ENCODE measurements around the gene RARB.

The RARB gene

DNA sequence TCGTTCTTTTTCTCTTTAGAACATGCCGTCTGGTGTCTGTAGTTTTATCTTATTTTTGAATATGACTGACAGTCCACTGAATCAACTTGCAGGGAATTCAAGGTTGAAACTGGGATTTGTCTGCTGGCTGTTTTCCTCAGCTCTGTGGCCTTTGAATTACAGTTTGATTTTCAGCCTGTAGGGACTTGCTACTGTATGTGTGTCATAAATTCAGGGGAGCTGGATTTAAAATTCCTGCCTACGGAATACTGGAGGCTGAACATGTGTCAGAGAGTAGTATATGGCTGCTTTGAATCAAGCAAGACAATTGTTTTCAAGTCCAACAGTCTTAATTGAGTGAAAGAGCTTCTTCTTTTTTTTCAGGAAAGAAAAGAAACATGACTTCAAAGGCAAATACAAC is 33.9 kb downstream of the RARB start:
- H3K27me3 ChIP-seq (ENCODE audit: low read depth, low read length): no peaks in the 10 kb centered on the region
- H3K4me2 ChIP-seq (ENCODE audit: low read length): no peak overlapping the region
- no peaks in the 10 kb centered on the region for H4K20me1 ChIP-seq (ENCODE audit: insufficient read depth, low read length)
- no peak overlapping the region for H3K27ac ChIP-seq (ENCODE audit: low read length)
- H3K4me3 ChIP-seq (ENCODE audit: low read length): no peak overlapping the region
- H3K9ac ChIP-seq (ENCODE audit: low read length): no peak overlapping the region
- peaks cover 8% of the 10 kb centered on the region; the same call in 1 of the 2 replicates for H3K4me1 ChIP-seq (ENCODE audit: low read length)
- TF ChIP-seq EZH2phosphoT487 (IDR thresholded peaks at IDR 0.05; ENCODE audit: low read depth): no peak
- TF ChIP-seq, protein P1, sequence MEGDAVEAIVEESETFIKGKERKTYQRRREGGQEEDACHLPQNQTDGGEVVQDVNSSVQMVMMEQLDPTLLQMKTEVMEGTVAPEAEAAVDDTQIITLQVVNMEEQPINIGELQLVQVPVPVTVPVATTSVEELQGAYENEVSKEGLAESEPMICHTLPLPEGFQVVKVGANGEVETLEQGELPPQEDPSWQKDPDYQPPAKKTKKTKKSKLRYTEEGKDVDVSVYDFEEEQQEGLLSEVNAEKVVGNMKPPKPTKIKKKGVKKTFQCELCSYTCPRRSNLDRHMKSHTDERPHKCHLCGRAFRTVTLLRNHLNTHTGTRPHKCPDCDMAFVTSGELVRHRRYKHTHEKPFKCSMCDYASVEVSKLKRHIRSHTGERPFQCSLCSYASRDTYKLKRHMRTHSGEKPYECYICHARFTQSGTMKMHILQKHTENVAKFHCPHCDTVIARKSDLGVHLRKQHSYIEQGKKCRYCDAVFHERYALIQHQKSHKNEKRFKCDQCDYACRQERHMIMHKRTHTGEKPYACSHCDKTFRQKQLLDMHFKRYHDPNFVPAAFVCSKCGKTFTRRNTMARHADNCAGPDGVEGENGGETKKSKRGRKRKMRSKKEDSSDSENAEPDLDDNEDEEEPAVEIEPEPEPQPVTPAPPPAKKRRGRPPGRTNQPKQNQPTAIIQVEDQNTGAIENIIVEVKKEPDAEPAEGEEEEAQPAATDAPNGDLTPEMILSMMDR (IDR thresholded peaks at IDR 0.05; ENCODE audit: low read depth, low read length): no peak
- H3K36me3 ChIP-seq (replicated peaks; ENCODE audit: low read depth, low read length): no peaks in the 10 kb centered on the region
- no peaks in the 10 kb centered on the region for H3K79me2 ChIP-seq (ENCODE audit: low read length)
- no peak overlapping the region for H2AFZ ChIP-seq (ENCODE audit: low read depth, low read length)
- no peaks in the 10 kb centered on the region for H3K9me3 ChIP-seq (ENCODE audit: insufficient read depth, low read length)

DNA sequence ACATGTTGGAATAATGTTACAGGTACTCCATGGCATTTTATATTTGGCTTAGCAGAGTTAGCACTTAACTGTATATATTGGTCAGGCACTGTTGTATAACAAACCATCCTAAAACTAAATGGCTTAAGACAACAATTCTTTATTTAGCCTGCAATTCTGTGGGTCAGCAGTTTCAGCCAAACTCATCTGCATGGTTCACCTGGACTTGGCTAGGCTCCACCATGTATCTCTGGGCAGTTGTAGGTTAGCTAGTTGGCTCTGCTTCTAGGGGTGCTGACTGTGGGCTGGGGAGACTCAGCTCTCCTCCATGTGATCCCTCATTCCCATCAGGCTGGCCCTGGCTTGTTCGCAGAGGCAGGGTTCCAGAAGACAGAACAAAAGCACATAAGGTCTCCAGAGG is 34.4 kb downstream of the RARB start:
- H3K36me3 ChIP-seq (replicated peaks; ENCODE audit: low read depth, low read length): no peaks in the 10 kb centered on the region
- TF ChIP-seq, protein P1 (IDR thresholded peaks at IDR 0.05; ENCODE audit: low read depth, low read length): no peak
- TF ChIP-seq EZH2phosphoT487 (IDR thresholded peaks at IDR 0.05; ENCODE audit: low read depth): no peak
- no peaks in the 10 kb centered on the region for H3K9me3 ChIP-seq (ENCODE audit: insufficient read depth, low read length)
- H3K27me3 ChIP-seq (ENCODE audit: low read depth, low read length): no peaks in the 10 kb centered on the region
- no peaks in the 10 kb centered on the region for H4K20me1 ChIP-seq (ENCODE audit: insufficient read depth, low read length)
- H3K9ac ChIP-seq (ENCODE audit: low read length): no peak overlapping the region
- no peak overlapping the region for H3K27ac ChIP-seq (ENCODE audit: low read length)
- no peak overlapping the region for H3K4me2 ChIP-seq (ENCODE audit: low read length)
- no peak overlapping the region for H2AFZ ChIP-seq (ENCODE audit: low read depth, low read length)
- H3K79me2 ChIP-seq (ENCODE audit: low read length): no peaks in the 10 kb centered on the region
- H3K4me3 ChIP-seq (ENCODE audit: low read length): no peak overlapping the region
- H3K4me1 ChIP-seq (ENCODE audit: low read length): peaks cover 8% of the 10 kb centered on the region; the same call in 1 of the 2 replicates

DNA sequence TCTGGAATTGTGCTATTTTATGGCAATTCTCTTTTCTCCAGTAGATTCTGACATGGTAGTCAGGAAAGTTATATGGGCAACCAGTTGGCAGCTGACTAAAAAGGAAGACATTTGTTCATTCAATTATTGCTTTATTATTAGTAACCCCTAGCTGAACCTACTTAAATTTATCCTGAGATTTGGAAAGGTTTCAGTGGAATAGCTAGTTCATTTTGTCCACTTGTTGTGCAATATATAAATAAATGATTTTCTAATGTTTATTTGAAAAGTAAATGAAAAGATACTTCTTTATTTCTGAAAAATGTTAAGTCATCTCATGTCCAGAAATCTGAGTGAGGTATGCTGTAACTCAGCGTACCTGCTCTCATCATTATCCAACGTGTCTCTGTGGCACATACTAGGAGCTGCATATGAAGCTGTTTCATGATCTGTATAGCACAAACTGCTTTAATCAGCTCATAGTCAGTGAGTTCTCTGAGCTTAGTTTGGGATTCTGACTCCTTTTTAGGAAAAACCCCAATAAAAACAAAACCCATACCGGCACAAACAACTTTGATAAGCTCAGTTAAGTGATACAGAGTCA is 35.9 kb downstream of the RARB start:
- H3K4me3 ChIP-seq (ENCODE audit: low read length): no peak overlapping the region
- TF ChIP-seq EZH2phosphoT487 (IDR thresholded peaks at IDR 0.05; ENCODE audit: low read depth): no peak
- TF ChIP-seq, protein P1 (IDR thresholded peaks at IDR 0.05; ENCODE audit: low read depth, low read length): no peak
- H2AFZ ChIP-seq (ENCODE audit: low read depth, low read length): no peak overlapping the region
- H3K27me3 ChIP-seq (ENCODE audit: low read depth, low read length): no peaks in the 10 kb centered on the region
- H3K4me1 ChIP-seq (ENCODE audit: low read length): peaks cover 8% of the 10 kb centered on the region; the same call in 1 of the 2 replicates
- no peak overlapping the region for H3K27ac ChIP-seq (ENCODE audit: low read length)
- H3K9me3 ChIP-seq (ENCODE audit: insufficient read depth, low read length): no peaks in the 10 kb centered on the region
- no peak overlapping the region for H3K9ac ChIP-seq (ENCODE audit: low read length)
- no peak overlapping the region for H3K4me2 ChIP-seq (ENCODE audit: low read length)
- H3K36me3 ChIP-seq (replicated peaks; ENCODE audit: low read depth, low read length): no peaks in the 10 kb centered on the region
- H3K79me2 ChIP-seq (ENCODE audit: low read length): no peaks in the 10 kb centered on the region
- no peaks in the 10 kb centered on the region for H4K20me1 ChIP-seq (ENCODE audit: insufficient read depth, low read length)

DNA sequence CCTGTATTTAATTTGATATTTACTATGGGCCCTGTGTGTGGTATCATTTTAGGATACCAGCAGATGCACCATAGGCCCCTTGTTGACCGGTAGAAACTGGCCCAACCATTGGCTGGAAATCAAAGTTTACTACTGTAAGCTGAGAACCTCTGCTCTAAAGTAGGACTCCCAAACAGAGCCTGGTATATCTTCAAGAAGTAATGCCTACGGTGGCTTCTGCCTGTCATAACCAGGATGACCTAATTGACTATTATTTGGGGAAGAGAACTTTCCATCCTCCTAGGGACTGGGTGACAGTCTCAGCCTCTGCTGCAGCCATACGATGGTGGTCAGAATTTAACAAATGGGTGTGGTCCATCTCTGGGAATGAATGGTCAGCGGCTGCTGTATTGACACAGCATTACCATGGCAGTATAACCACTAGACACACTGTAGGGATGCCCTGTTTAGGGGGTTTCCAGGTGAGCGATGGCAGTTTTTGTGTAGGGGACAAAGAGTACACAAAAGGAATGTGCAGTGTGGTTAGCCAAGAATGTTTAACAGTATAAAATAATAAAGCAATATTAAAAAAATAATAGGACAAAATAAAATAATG is 37.3 kb downstream of the RARB start:
- Histone ChIP-seq H3K27me3 (ENCODE audit: low read depth, low read length) (no peaks in the 10 kb centered on the region), H3K36me3 (replicated peaks; ENCODE audit: low read depth, low read length) (no peaks in the 10 kb centered on the region), H3K27ac (ENCODE audit: low read length) (no peak overlapping the region), H3K9me3 (ENCODE audit: insufficient read depth, low read length) (no peaks in the 10 kb centered on the region), H2AFZ (ENCODE audit: low read depth, low read length) (no peak overlapping the region), H3K4me2 (ENCODE audit: low read length) (no peak overlapping the region), H3K4me1 (ENCODE audit: low read length) (peaks cover 8% of the 10 kb centered on the region; the same call in 1 of the 2 replicates), H4K20me1 (ENCODE audit: insufficient read depth, low read length) (no peaks in the 10 kb centered on the region), H3K79me2 (ENCODE audit: low read length) (no peaks in the 10 kb centered on the region), H3K4me3 (ENCODE audit: low read length) (no peak overlapping the region), H3K9ac (ENCODE audit: low read length) (no peak overlapping the region)
- TF ChIP-seq, protein P1 (IDR thresholded peaks at IDR 0.05; ENCODE audit: low read depth, low read length): no peak
- no peak for TF ChIP-seq EZH2phosphoT487 (IDR thresholded peaks at IDR 0.05; ENCODE audit: low read depth)
